ENCODE data around the gene MMAB.

- TF ChIP-seq TAF1 (IDR thresholded peaks at IDR 0.05; ENCODE audit: borderline replicate concordance, insufficient read depth, low read length) = no peak
- TF ChIP-seq POLR2AphosphoS5 (IDR thresholded peaks at IDR 0.05; ENCODE audit: low read depth, low read length) = no peak
- no peak for TF ChIP-seq FOXP2 (optimal IDR thresholded peaks at IDR 0.05; ENCODE audit: borderline replicate concordance, extremely low read depth, extremely low read length, insufficient read depth)
Measured at GRCh38 chr12:109510196-109510595, 63.1 kb downstream of the MMAB start.
